Hypothalamus (tissue), 51 donors: Measurements from ENCODE around the gene ERICH6B.

Experiments
- DNase-seq, 51 donors: peaks; one replicate each; lab custom pipeline; 2025; lab: John Stamatoyannopoulos, UW

Gene ERICH6B

GRCh38 chr13:45545686-45546409 is 69.7 kb downstream of the ERICH6B start:
- DNase-seq, result no peak

DNA sequence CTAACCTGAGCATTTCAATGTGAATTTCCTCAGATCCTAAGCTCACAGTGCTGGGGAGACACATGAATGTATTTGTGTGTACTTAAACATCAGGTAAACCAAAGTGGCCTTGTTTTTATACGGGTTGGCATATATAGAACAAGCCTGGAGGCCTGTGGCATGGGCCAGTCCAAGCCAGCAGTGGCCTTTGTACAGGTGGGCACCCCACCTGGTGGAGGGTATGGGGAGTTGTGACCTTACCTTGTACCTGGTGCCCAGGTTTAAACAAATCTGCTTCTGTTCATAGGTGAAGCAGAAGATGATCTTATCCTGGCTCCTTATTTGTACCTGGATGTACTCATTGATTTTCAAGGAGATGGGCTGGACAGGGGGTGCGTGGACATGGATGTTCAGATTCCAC is 71.0 kb downstream of the ERICH6B start:
- DNase-seq, result no peak

DNA sequence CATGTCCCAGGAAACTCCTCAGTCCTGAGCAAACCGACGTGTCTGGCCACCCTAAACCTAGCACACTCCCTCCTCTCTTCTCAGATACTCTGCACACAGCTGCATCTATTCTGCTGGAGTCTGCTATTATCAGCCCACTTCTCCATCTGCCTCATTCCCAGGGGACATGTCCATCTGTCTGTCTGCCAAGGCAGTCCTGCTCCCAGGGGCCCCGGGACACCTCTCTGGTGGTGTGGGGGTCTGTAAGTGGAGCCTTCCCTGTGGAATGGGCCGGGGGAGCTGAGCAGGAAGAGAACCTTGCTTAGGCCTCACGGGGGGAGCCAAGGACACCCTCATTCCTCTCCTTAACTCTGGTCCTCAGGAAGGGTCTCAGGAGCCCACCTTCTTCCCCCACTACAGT is 72.7 kb downstream of the ERICH6B start:
- DNase-seq, result no peak

GRCh38 chr13:45542391-45542790 is 73.1 kb downstream of the ERICH6B start:
- no peak for DNase-seq

DNA sequence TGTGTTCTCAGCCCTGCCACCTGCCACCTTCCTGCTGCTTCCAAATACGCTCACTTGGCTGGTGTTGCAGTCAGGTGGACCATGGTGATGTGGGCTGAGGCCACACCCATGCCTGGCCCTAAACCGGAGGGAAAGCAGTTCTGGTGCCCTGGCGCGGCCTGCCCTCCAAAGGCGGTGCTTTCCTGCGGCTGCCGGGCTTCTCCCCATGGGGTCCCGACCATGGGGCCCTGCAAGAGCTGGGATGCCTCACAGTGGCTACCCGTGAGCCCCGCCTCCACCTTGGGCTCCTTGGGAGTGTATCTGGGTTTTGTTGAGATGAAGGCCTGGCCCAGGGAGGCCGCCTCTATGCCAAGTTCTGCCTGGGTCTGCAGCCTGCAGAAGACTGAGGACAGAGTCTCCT is 73.7 kb downstream of the ERICH6B start:
- no peak for DNase-seq

DNA sequence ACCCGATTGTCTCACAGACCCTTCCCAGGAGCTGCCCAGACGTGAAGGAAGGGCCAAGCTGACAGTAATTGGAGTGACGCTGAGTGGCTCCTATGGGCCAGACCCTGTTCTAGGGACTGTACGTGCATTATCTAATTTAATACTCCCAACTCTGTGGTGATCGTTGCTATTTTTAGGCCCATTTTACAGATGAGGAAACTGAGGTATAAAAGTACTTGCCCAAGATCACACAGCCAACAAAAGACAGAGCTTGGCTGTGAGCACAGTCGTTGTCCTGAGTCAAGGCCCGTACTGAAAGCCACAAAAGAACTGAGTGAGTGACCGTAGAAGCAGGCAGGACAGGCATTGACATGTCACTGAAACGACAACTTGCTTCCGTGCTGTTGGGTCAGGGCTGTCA is 74.7 kb downstream of the ERICH6B start:
- no peak for DNase-seq

GRCh38 chr13:45540195-45540594 is 75.3 kb downstream of the ERICH6B start:
- DNase-seq, result no peak

DNA sequence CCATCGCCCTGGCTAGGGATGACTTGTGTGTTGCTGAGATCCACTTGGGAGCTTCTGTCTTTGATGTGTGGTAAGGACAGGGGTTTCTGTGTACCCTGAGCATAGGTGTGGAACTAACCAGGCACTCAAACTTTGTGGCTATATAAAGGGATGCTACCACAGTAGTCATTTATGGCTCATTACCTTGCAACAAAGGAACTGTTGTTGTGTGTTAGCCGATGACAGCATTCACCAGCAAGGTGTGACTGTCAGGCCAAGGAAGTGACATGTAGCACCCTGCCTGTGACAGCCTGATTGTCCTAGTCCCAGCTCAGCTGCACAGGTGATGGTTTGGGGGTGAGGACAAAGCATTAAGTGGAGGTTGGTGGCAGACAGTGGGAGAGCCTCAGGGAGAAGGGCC is 77.2 kb downstream of the ERICH6B start:
- DNase-seq, result no peak

GRCh38 chr13:45537516-45537915 is 78.0 kb downstream of the ERICH6B start:
- no peak for DNase-seq

- DNase-seq, result no peak
Observed at GRCh38 chr13:45536224-45536623, 79.3 kb downstream of the ERICH6B start.

- no peak for DNase-seq
Observed at GRCh38 chr13:45534604-45535003, 80.9 kb downstream of the ERICH6B start.

GRCh38 chr13:45529758-45530157 is 85.8 kb downstream of the ERICH6B start:
- no peak for DNase-seq

GRCh38 chr13:45527699-45528462 is 87.7 kb downstream of the ERICH6B start:
- DNase-seq, result no peak

DNA sequence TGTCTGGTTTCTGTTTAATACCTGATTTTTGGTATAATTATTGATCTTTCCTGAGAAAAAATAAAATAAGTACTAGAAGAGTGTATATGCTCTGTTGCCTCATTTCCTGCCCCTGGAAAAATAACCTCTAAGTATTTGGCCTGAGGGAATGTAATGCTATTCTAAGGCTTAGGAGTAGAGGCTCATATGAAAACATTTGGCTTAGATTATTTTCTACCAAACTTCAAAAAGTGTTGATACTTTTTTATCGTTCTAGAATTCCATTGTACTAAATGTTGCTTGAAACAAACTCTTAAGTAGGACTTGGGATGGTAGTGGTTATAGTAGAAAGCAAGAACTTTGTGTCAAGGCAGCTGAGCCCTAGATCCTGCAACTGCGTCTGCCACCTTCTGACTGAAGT is 93.0 kb downstream of the ERICH6B start:
- no peak for DNase-seq

GRCh38 chr13:45521297-45521696 is 94.2 kb downstream of the ERICH6B start:
- no peak for DNase-seq

DNA sequence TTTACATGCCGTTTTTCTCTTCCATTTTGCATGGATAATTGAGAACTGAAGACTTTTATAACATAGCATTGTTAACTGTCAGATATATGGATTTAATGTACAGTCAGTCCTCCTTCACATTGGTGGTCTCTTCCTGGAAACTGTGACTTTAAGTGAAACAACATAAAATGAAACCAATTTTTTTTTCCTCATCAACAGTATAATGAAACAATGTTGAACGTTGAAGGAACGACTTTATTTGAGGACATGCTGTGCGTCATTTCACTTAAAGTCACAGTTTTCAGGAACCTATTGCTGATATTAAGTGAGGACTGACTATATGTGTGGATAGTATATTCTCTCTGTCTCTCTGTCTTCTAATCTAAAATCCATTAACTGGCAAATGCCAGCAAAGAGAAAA is 96.0 kb downstream of the ERICH6B start:
- no peak for DNase-seq

- DNase-seq, result no peak
Observed at GRCh38 chr13:45518525-45519245, 96.9 kb downstream of the ERICH6B start.

DNA sequence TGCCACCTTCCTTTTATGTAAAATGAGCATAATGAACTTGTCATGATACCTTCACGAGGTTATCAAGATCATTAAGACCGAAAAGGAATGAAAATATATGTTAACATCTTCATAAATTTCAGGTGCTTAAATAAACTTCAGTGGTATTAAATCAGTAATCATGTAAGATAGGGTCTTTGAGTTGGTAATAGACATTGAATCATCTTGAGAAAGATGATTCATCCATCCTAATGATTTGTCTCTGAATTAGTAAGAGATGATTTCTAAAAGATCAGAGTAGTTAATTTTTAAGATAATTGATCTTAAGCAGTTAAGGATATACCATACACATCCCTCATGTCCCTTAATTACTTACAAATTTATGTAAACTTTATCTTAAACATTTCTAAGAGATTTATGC is 98.8 kb downstream of the ERICH6B start:
- no peak for DNase-seq

GRCh38 chr13:45512098-45512496 is 103.4 kb downstream of the ERICH6B start:
- DNase-seq, result no peak

DNA sequence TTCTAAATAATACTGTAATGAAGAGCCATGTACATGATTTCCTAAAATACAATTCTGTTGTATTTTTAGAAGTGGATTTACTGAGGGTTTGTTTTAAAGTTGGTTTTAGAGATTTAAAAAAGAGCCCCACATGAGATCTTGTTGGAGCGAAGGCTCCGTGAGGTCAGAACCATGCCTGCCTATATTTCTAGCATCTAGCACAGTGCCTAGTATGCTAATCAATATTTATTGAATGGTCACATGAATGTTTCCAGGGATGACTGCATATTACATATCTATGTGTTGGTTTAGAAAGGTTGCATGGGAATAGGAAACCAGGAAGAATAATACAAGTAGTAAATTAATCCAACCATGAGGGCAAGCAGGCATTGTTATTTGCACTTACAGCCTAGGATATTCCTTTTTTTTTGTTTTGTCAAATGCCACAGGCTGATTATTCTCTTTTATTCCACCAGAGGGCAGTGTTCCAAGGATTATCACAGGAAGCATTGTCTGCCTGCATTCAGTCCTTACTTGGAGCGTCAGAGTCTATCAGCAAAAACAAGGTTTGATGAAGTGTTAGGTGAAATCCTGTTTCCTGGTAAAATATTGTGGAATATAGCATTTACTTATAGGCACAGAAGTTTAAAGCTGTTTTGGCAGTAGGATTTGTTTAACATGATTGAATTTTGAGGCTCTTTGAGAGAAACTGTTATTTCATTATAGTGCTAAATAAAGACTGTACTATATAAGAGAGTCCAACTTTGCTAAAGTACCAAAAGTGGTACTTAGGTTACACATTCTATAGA is 104.0 kb downstream of the ERICH6B start:
- peak in 8 of 51 donors; percentile 6 to 73 (median 21) for DNase-seq

DNA sequence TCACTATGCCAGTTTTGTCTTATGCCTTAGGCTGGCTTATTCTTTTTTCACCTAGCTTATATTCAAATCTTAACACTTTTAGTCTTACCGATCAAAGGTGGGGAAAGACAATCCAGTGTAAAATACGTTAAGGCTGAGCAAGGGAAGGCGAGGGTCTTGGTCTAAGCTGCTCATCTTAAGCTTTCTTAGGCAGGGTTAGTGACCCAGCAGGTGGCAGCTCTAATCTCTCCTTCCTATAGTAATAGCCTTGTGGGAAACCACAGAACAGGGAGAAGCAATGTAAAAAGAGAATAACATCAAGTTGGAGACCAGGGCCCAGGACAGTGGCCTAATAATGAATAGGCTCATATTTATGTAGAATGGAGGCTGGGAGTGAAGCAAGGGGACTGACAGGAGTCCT is 104.9 kb downstream of the ERICH6B start:
- DNase-seq, result no peak
